GM21423 (cell line): ENCODE measurements around the gene LCORL.
"Not testable (repeated sequence)": the region's sequence is repeated elsewhere in the genome, so short reads cannot be mapped to it uniquely, and the experiment has no call there.

Experiments
- ATAC-seq: cut with Tn5 transposase; IDR thresholded peaks from one replicate; pipeline ENCODE4 v1.9.1; 2021; ENCODE audit warnings: mild to moderate bottlenecking, moderate library complexity; ENCODE audit not compliant: unreplicated experiment

Gene LCORL

DNA sequence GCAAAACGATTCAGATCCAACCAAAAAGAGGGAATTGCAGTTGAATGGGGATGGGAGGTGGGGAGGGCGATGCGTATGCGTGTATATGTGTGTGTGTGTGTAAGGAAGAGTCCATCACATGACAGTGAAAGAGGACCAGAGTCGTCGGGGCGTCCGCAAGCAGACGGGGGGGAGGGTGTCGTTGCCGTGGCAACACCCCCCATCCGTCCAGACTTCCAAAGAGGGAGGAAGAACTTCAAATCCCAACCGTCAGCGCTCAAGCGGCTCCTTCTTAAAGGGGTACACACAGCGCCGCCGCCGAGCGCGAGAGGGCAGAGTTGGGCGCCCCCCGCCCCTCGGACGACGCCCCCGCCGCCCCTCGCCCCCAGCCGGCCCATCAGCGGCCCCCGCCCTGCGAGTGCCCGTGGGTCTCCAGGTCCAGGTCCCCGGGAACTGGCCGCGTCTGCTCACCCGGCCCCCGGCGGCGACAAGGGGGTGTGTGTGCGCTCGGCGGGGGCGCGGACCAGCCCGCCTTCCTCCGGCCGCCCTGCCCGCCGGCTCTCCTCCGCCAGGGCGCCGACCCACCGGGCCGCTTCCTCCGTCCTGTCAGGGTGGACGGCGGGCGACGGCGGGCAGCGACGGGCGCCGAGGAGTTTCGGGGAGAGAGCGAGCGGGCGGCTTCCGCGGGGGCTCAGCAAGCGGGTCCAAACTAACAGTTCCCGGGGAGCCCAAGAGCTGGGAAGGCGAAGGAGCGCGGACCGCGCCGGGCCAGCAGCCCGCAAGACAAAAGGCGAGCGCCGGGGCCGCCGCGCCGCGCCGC lies 685 bp downstream of the LCORL start:
- ATAC-seq = peak; percentile 9

DNA sequence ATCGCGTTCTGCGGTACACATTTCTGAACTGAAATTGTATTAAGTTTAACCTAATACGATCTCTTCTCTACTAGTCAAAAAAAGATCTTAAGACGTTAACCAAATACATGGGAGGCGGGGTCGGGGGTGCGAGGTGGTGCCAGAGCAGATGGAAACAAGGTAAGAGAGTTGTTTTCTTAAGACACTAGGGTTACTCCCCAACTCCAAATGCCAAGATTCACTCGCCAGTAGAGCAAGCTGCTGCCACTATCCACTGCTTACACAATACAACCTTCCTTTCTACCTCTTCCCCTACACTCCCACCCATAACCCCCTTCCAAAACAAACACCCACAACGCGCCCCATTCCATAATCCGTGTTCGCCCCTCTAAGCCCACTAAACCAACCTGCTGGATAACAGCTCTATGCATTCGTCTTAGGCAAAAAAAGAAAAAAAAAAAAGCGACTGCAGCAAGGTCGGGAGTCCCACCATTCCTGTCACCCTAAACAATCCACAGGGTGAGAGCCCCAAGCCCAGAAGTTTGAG lies 1.3 kb downstream of the LCORL start:
- ATAC-seq = no peak

DNA sequence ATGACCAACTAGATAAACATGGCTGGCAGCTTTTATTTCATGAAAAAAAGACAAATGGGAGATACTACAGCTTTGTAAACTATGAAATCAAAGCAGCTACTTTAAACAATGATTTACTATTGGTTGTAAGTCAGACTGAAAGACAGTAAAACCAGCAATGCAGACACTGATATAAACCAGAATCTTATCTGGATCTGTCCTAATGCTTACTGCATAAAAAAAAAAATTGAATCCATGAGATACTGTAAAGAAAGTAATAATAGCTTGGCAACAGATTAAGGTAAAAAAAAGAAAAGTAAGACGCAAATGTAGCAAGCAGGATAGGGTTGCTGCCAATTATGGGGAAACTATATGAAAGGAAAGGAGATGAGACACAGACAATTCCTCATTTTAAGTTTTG lies 7.3 kb downstream of the LCORL start:
- no peak for ATAC-seq

DNA sequence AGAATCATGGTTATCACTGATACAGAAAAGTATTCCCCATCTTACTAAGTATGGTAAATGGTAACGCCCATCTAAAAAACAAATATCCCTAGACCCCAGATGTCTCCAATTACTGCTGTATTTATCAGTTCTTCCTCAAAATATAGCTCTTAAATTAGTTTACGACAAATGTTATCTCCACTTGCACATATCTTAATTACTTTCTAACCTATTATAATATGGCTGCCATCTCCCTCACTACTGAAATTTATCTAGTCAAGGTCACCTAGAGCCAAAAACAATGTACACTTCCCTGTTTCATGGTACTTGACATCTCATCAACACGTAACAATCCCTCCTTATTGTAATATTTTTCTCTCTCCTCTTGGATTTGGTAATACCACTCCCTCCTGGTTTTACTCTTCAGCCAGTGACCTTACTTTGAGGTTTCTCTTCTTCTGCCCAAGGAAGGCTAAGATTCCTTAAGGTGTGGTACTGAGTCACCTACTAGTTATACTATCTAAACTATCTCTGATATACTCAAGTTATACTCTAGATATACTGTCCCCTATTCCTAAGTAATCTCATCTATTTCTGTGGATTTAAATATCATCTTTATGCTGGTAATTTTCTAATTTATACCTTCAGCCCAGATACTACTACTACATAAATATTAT lies 8.6 kb downstream of the LCORL start:
- ATAC-seq = no peak

DNA sequence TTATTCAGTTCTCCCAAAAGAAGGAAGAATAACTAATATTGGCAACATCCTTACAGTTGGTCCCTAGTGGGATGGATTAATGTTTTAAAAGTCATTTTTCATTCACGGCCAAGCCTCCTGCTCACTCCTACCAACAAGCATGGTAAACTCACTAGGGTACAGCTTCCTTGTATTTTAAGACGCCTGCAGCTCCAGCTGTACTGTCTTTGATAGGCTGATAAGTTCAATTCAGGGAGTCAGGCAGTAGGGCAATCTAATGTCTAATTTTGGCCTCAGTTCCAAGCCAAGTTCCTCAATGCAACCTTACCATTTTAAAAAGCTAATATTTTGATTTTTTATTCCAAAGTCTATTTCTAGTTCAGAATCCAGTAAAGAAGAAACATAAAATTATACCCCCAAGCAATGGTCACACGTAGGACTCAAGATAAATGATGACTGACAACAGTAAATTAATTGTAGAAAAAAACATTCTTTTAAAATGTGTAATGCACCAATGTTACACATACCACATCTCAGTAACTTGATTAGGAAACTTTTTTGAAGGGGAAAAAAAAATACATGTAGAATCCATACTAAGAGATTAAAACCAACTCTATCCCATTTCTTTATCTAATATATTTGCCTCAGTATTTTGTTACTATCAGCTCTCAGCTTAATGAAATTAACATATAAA lies 9.3 kb downstream of the LCORL start:
- ATAC-seq = no peak

DNA sequence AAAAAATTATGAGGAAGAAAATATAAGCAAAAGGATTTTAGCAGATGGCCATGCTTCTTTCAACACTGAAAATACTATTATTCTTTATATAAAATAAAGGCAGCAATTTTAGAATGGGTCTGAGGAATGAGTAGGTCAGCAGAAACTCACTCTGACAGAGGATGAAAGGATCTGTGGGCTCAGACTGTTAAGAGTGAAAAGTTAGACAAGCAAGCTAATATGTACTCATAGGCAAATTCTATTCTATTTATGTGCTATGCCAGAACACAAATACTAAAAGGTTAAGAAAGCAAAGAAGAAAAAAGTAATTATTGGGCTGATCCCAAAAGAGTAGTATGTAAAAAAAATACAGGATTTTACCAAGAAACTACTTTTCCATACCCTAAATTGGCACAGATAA lies 13.9 kb downstream of the LCORL start:
- no peak for ATAC-seq

DNA sequence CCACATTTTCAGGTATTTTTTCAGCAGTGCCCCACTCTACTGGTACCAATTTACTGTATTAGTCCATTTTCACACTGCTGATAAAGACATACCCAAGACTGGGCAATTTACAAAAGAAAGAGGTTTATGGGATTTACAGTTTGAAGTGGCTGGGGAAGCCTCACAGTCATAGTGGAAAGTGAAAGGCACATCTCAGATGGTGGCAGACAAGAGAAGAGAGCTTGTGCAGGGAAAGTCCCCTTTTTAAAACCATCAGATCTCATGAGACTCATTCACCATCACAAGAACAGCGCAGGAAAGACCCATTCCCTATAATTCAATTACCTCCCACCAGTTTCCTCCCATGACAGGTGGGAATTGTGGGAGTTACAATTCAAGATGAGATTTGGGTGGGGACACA lies 15.1 kb downstream of the LCORL start:
- not testable (repeated sequence) for ATAC-seq

DNA sequence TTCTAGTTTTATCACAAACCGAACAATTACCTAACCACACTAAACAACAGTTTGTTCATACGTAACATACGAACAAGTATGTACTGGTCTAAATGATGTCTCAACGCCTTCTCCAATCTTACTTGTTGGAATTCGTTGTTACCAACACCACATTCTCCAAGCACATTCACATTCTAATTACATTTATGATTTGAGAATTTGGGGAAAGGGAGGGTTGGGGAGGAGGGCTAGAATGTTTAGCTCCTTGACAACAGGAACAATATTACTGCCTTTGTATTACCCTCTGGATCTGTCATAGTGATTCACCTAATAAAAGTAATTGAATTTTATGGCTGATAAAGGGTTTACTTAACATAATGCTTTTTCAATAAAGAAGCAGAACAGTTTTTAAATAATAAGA lies 24.4 kb downstream of the LCORL start:
- no peak for ATAC-seq

DNA sequence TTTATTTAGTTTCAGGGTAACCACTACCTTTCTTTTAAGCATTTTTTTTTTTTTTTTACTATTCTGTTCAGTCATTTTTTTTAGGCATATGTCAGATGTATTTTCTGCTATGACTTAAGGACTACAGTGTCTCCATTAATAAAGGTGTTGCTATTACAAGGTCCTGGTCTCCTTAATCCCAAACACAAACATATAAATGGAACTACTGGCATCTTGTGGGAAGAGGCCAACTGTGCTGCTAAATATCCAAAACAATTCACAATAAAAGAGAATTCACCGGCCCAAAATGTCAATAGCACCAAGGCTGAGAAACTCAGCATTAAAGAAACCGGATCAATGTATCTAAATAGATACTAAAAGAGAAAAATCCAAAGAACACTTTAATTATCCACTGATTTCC lies 26.4 kb downstream of the LCORL start:
- no peak for ATAC-seq

DNA sequence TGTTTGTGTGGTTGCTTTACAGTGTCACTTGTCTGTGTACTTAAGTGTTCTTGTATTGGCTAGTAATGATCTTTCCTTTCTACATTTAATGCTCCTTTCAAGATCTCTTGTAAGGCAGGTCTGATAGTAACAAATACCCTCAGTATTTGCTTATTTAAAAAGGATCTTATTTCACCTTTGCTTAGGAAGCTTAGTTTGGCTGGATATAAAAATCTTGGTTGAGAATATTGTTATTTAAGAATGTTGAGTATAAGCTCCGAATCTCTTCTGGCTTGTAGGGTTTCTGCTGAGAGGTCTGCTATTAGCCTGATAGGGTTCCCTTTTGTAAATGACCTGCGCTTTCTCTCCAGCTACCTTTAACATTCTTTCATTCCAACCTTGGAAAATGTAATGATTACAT lies 35.7 kb downstream of the LCORL start:
- ATAC-seq = no peak

DNA sequence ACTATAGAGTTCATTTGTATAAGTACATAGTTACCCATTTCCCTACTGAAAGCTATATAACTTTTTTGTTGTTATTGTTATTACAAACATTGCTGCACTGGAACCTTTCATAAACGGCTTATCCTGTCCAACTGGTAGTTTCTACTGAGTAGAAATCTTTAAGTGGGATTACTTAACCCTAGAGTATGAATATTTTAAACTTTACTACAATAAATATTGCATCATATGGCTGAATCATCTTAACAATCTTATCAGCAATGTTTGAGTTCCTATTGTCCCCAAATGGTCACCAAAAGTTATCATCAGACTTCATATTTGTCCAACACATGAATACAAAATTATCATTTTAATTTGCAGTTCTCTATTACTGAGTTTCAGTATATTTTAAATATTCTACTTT lies 40.5 kb downstream of the LCORL start:
- ATAC-seq = no peak

DNA sequence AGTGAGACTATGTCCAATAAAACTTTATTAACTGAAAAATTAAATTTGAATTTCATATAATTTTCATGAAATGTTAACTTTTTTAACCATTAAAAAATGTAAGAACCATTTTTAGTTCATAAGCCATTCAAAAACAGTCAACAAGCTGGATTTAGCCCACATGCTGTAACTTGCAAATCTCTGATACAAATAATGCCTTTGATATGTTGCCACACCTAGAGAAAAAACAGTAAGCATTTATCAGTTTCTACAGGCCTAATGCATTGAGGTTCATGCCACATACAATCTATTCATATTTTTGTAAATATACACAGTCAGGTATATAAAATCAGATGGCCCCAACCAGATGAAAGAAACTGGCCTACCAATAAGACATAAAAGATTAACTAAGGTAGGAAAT lies 52.8 kb downstream of the LCORL start:
- ATAC-seq = no peak

DNA sequence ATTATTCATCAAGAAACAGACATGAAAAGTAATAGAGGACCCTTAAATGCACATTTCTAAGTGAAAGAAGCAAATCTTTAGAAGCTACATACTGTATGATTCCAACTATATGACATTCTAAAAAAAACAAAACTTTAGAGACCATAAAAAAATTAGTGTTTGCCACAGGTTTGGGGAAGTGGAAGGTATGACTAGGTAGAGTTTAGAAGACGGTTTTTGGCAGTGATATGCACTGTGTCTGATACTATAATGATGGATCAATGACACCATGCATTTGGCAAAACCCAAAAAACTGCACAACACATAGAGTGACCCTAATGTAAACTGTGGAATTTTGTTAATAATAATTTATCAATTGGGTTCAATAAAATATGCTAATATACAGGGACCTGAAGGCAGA lies 54.5 kb downstream of the LCORL start:
- ATAC-seq = no peak

DNA sequence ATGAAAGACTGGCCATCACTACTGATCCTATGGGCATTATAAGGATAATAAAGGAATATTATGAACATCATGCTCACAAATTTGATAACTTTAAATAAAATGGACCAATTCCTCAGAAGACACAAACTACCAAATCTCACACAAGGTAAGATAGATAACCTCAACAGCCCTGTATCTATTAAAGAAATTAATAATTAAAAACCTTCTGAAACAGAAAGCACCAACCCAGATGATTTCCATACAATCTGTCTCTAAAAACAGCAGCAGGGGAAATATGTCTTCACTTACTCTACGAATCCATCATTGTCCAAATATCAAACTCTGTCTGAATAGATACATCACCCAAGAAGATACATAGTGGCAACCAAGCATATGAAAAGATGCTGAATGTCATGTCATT lies 55.2 kb downstream of the LCORL start:
- peak; percentile 58 for ATAC-seq

DNA sequence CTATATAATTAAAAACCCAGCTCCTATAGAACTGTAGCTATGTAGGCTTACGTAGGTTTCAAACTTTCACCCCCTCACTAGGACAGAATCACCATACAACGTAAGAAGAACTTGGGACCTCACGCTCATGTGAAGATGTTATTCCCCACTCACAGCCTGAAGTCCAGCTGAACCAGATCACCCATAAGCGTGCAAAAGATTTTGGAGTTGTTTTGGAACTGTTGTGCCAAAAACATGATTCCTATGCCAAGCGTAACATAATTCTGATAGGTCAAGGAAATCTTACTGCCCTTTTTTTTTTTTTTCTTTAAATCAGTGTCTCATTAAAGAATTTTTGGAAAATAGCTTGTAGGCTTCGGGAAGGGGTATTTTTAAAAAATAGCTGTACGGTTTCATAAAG lies 57.0 kb downstream of the LCORL start:
- ATAC-seq = no peak

DNA sequence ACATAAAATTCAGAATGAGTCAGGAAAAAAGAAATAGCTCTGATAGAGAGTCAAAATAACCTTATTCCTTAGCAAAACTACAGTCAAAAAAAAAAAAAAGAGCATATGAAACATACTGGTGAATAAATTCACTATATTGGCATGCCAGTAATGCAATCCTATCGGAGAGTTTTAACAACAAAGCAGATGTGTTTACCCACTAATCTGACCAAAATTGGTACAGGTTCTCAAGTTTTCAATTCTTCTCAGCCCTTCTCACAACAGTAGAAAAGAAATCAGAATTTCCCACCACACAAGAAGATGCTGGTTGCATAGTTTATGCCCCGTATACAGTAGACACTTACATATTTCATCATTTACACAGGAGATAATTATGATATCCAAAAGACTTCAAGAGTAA lies 59.4 kb downstream of the LCORL start:
- ATAC-seq = no peak

DNA sequence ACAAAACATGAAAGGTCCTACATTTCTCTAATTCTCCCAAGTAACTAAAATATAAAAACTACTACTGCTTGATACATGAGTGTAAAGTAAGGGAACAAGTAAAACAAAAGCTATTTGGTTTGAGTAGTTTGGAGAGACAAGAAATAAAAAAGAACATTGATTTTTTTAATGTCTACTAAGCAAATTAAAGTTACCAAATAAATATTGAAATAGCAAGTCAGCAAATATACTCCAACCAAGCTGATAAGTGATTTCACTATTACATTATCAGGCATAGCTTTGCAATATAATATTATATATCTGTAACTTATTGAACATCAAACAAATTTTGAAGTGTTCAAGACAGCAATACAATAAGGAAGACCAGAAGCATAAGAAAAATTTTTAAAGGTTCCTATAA lies 60.3 kb downstream of the LCORL start:
- ATAC-seq = no peak

DNA sequence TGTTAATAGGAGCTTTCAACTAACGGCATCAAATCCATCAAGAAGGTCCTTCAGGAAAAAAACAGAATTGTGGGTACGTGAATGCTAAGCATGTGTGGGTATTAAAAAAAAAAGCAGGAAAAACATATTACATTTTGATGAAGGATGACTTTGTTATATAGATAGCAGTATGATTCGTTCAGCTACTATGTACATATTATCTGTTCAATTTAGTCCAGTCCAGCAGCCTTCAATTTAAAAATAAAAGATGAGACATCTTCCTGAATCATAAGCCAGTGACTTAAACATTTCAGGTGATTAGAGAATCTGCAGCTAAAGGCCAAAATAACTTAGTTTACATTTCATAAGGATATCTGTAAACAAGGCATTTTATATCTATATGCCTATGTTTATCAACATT lies 63.4 kb downstream of the LCORL start:
- ATAC-seq = no peak

DNA sequence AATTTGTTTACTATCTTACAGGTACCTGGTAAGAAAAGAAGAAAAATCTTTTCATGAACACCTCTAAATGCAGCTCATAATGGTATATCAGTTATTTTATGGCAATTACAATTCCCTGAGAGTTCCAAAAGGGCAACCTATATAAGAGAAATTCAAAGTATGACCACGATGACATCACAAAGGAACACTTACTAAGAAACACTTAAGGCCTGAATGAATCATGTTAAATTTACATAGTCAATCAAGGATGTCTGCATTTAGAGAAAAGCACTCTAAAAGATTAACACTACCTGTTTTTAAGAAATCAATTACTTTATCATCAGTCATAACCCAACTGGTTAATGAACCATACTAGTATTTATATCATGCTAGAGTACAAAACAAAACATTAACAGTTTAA lies 63.9 kb downstream of the LCORL start:
- no peak for ATAC-seq

DNA sequence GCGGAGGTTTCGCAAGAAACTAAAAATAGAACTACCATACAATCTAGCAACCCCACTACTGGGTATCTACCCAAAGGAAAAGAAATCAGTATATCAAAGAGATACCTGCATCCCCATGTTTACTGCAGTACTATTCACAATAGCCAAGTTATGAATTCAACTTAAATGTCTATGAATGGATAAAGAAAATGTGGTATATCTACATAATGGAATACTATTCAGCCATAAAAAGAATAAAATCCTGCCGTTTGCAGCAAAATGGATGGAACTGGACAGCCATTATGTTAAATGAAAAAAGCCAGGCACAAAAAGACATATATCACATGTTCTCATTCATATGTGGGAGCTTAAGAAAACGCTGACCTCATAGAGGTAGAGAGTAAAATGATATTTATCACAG lies 65.3 kb downstream of the LCORL start:
- no peak for ATAC-seq

DNA sequence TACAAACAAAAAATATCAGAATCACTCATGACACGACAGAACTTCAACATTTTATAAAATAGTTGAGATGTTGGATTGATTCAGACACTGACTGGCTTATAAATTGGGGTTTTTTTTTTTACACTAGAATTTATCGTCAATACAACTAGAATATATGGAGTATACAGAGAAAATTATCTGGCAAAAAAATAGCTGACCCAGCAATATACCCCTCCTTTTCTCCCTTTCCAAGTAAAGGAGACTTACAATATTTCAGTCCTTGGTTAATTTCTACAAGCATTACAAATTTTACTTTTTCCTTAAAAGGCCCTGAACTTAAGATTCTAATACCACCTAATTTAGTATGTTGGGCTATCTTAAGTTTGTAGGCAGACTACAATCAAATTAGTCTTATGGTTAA lies 76.3 kb downstream of the LCORL start:
- ATAC-seq = no peak

DNA sequence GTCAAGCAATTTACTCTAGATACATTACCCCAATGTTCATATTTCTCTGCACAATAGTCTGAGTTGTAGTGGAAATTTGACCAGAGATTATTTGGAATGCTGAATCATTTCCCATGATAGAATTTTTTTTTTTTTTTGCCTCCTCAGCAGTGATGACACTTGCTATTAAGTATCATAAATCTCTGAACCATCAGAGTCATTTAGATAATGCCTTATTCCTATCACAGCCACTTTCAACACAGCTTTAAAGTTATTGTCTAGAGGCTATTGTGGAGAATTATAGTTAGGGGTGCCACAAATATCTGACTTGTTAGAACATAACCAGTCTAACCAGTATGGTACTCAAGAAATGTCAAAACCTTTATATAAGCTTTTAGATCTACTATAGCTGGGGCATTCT lies 79.8 kb downstream of the LCORL start:
- no peak for ATAC-seq
